Measurements from ENCODE around the gene SYNGR3.
"Not testable (repeated sequence)": the region's sequence is repeated elsewhere in the genome, so short reads cannot be mapped to it uniquely, and the experiment has no call there.

The SYNGR3 gene

GRCh38 chr16:2009164-2009711, 19.5 kb downstream of the SYNGR3 start:
- DNase-seq = no peak

- peak; percentile 84 for DNase-seq
Observed at GRCh38 chr16:2009791-2010510, 20.2 kb downstream of the SYNGR3 start, which contains the start of gene ZNF598. ZNF598 (minus strand) TSS chr16:2009821.

- DNase-seq = not testable (repeated sequence)
Observed at GRCh38 chr16:2011726-2012125, 22.0 kb downstream of the SYNGR3 start.

- no peak for DNase-seq
Observed at GRCh38 chr16:2013527-2013926, 23.8 kb downstream of the SYNGR3 start.

GRCh38 chr16:2015117-2015946, 25.6 kb downstream of the SYNGR3 start:
- no peak for DNase-seq

- no peak for DNase-seq
Observed at GRCh38 chr16:2015947-2016208, 26.1 kb downstream of the SYNGR3 start.

GRCh38 chr16:2016407-2016922, 26.7 kb downstream of the SYNGR3 start:
- DNase-seq = no peak

- no peak for DNase-seq
Observed at GRCh38 chr16:2019518-2019920, 29.7 kb downstream of the SYNGR3 start, which contains the start of gene NPW. NPW (plus strand) TSS chr16:2019785.

- no peak for DNase-seq
Observed at GRCh38 chr16:2019921-2020831, 30.4 kb downstream of the SYNGR3 start.

GRCh38 chr16:2022723-2023091, 32.9 kb downstream of the SYNGR3 start:
- no peak for DNase-seq

GRCh38 chr16:2023092-2024031, 33.6 kb downstream of the SYNGR3 start:
- peak; percentile 90 for DNase-seq

- no peak for DNase-seq
Observed at GRCh38 chr16:2024032-2024420, 34.3 kb downstream of the SYNGR3 start.

- DNase-seq = no peak
Observed at GRCh38 chr16:2025251-2025650, 35.5 kb downstream of the SYNGR3 start.

- DNase-seq = no peak
Observed at GRCh38 chr16:2025878-2026460, 36.2 kb downstream of the SYNGR3 start.

GRCh38 chr16:2026461-2027023, 36.8 kb downstream of the SYNGR3 start, which contains the start of gene NHERF2:
NHERF2 (plus strand) TSS chr16:2026902; CDS start chr16:2027006, 104 bp downstream.
- no peak for DNase-seq

GRCh38 chr16:2027024-2028010, 37.5 kb downstream of the SYNGR3 start:
- DNase-seq = no peak

- no peak for DNase-seq
Observed at GRCh38 chr16:2028146-2028545, 38.4 kb downstream of the SYNGR3 start.

- DNase-seq = no peak
Observed at GRCh38 chr16:2028620-2029220, 39.0 kb downstream of the SYNGR3 start.

- DNase-seq = no peak
Observed at GRCh38 chr16:2029350-2029749, 39.6 kb downstream of the SYNGR3 start.

All from GDM1 (cell line).